Measurements from ENCODE around the gene DUSP14. TPM values are rescaled to one million over a fixed set of nuclear protein-coding genes. Genes with fewer than 3 reads are reported as not detected.

The DUSP14 gene
- total RNA-seq, 4 donors from 2014 or later, result 2.2 to 2.7 (median 2.6) TPM

DNA sequence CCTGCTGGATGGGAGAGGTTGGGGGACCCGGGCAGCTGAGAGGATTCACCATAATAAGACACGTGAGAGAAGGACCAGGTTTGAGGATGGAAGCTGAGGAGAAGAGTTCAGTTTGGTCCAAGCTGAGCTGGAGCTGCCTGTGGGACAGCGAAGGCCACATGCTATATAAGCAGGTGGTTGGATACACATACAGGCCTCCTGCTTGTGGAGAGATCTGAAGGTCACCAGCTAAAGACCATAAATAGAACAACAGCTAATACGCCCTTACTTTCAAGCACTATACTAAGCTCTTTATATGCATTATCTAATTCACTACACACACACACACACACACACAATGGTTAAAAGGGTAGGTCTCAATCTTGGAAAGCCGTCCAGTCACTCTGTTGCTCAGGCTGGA lies 32.1 kb downstream of the DUSP14 start:
- no peaks in the 10 kb centered on the region for H3K4me1 ChIP-seq
- H3K27ac ChIP-seq, result no peak overlapping the region
- TF ChIP-seq, protein P1, sequence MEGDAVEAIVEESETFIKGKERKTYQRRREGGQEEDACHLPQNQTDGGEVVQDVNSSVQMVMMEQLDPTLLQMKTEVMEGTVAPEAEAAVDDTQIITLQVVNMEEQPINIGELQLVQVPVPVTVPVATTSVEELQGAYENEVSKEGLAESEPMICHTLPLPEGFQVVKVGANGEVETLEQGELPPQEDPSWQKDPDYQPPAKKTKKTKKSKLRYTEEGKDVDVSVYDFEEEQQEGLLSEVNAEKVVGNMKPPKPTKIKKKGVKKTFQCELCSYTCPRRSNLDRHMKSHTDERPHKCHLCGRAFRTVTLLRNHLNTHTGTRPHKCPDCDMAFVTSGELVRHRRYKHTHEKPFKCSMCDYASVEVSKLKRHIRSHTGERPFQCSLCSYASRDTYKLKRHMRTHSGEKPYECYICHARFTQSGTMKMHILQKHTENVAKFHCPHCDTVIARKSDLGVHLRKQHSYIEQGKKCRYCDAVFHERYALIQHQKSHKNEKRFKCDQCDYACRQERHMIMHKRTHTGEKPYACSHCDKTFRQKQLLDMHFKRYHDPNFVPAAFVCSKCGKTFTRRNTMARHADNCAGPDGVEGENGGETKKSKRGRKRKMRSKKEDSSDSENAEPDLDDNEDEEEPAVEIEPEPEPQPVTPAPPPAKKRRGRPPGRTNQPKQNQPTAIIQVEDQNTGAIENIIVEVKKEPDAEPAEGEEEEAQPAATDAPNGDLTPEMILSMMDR (IDR thresholded peaks at IDR 0.05), result no peak
- TF ChIP-seq POLR2A (IDR thresholded peaks at IDR 0.05), result no peak
- no peak overlapping the region for H3K4me3 ChIP-seq
- peaks cover 0 to 63% (median 3%) of the 10 kb centered on the region in 3 donors for H3K36me3 ChIP-seq
- H3K9me3 ChIP-seq, result no peaks in the 10 kb centered on the region
- DNase-seq, result no peak
- no peaks in the 10 kb centered on the region for H3K27me3 ChIP-seq

DNA sequence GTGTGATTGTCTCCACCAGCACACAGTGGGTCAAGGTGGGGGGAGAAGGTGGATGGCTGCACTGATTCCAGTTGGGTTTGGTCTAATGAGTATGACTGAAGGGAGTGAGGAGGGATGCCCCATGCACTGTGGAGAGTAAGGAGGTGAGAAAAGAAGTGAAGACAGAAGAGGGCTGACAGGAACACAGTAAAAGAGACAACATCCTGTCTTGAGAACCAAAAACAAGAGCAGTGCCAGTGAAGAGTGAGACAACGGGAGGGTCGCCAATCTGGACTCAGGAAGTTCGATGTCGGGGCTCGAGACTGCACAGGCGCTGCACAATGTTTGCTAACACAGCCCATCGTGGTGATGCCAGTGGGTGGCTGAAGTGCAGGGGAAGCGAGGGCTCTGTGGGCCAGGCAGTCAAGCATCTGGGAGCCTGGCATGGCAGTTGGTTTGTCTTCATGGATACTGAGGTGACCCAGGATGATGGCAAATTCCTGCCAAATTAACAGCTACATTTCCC lies 34.1 kb downstream of the DUSP14 start:
- DNase-seq, result no peak
- TF ChIP-seq POLR2A (IDR thresholded peaks at IDR 0.05), result no peak
- TF ChIP-seq, protein P1 (IDR thresholded peaks at IDR 0.05), result no peak
- peaks cover 0 to 56% (median 3%) of the 10 kb centered on the region in 3 donors for H3K36me3 ChIP-seq
- H3K4me1 ChIP-seq, result no peaks in the 10 kb centered on the region
- no peak overlapping the region for H3K27ac ChIP-seq
- H3K4me3 ChIP-seq, result no peak overlapping the region
- no peaks in the 10 kb centered on the region for H3K9me3 ChIP-seq
- no peaks in the 10 kb centered on the region for H3K27me3 ChIP-seq

DNA sequence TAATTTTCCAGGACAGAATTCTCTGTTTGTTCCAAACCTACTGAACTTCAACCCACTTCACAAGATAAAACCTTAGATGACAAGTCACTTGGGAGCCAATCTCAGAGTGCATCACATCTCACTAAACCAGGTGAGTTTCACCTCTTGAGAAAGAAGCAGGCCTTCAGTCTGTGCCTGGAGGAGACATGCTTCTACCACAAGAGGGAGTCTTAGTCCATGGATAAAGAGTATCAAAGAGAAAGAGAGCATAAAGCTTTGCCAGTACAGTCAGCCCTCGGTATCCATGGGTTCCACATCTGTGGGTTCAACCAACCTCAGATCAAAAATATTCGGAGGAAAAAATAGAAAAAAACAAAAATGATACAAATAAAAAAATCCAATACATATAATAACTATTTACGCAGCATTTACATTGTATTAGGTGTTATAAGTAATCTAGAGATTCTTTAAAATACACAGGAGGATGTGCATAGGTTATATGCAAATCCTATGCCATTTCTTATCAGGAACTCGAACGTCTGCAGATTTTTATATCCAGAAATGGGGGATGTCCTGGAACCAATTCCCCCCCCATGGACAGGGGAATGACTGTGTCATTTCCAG lies 37.7 kb downstream of the DUSP14 start:
- no peaks in the 10 kb centered on the region for H3K9me3 ChIP-seq
- TF ChIP-seq POLR2A (IDR thresholded peaks at IDR 0.05), result no peak
- TF ChIP-seq, protein P1 (IDR thresholded peaks at IDR 0.05), result peak in 4 of 6 experiments; percentile 51 to 71 (median 61)
- no peak overlapping the region for H3K27ac ChIP-seq
- no peak overlapping the region for H3K4me3 ChIP-seq
- H3K4me1 ChIP-seq, result no peaks in the 10 kb centered on the region
- H3K27me3 ChIP-seq, result no peaks in the 10 kb centered on the region
- peaks cover 0 to 62% (median 3%) of the 10 kb centered on the region in 3 donors for H3K36me3 ChIP-seq
- DNase-seq, result no peak

DNA sequence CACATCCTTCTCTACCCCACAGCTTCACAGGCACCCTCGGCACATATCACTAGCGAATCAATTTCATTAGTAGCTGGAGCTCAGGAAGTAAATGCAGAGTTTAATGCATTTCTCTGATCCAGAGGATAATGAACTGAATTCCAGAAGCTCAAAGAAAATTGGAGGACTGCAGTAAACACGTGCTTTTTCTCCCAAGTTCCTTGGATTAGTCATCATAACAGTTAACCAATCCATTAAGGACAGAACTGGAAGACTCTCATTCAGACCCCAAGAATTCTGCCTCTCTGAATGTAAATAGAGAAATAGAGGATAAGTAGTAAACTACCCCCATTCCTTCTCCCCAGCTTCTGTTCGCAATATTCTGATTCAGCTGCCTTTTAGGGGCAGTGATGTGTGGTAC lies 40.7 kb downstream of the DUSP14 start:
- DNase-seq, result no peak
- no peak overlapping the region for H3K27ac ChIP-seq
- H3K36me3 ChIP-seq, result peaks cover 0 to 66% (median 0%) of the 10 kb centered on the region in 3 donors
- no peaks in the 10 kb centered on the region for H3K9me3 ChIP-seq
- no peaks in the 10 kb centered on the region for H3K27me3 ChIP-seq
- no peak overlapping the region for H3K4me3 ChIP-seq
- no peaks in the 10 kb centered on the region for H3K4me1 ChIP-seq
- TF ChIP-seq POLR2A (IDR thresholded peaks at IDR 0.05), result no peak
- TF ChIP-seq, protein P1 (IDR thresholded peaks at IDR 0.05), result no peak

DNA sequence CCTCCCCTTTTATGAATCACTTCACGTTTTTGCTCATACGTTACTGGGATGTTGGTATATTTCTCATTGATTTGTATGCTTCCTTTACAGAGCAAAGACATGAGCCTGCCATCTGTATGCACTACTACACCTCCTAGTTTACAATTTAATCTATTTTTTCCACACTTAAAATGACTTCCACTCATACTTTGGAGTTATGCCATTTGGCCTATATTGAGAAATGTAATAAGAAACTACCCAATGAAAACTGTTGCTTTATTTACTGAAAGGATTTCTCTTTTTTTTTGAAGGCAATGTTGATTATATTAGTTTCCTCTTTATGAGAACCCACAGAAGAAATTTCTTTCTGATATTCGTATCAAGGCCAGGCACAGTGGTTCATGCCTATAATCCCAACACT lies 43.1 kb downstream of the DUSP14 start:
- Histone ChIP-seq H3K27ac (no peak overlapping the region), H3K27me3 (no peaks in the 10 kb centered on the region), H3K36me3 (peaks cover 0 to 86% (median 0%) of the 10 kb centered on the region in 3 donors), H3K9me3 (no peaks in the 10 kb centered on the region), H3K4me1 (no peaks in the 10 kb centered on the region), H3K4me3 (no peak overlapping the region)
- no peak for DNase-seq
- no peak for TF ChIP-seq POLR2A (IDR thresholded peaks at IDR 0.05)

DNA sequence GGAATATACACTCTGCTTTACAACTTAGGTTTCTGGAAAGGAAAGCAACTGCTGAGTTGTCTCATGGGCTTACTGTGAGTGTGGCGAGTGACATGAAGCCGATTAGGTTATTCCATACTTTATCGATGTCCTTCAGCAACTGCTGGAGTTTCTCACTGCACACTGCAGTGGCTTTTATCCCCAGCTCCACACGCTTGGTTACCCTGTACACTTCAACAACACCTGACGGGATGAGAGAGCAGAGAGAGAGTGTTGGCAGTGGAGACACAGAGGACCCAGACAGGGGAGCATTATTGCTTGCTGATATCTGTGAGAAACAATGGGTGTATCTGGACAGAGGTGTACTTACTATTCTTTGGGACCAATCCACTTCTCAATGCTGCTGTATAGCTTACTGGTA lies 46.2 kb downstream of the DUSP14 start:
- H3K27me3 ChIP-seq, result no peaks in the 10 kb centered on the region
- no peak for TF ChIP-seq POLR2A (IDR thresholded peaks at IDR 0.05)
- TF ChIP-seq, protein P1 (IDR thresholded peaks at IDR 0.05), result no peak
- no peaks in the 10 kb centered on the region for H3K4me1 ChIP-seq
- no peak for DNase-seq
- H3K27ac ChIP-seq, result no peak overlapping the region
- H3K9me3 ChIP-seq, result no peaks in the 10 kb centered on the region
- no peak overlapping the region for H3K4me3 ChIP-seq
- peaks cover 0 to 88% (median 2%) of the 10 kb centered on the region in 3 donors for H3K36me3 ChIP-seq
